Muscle layer of duodenum (tissue), 2 donors: ENCODE results near the gene IGDCC3.

Source experiments
- H3K27ac ChIP-seq: one replicate; pipeline ENCODE4 v1.7.0; 2013; ENCODE audit warnings: mild to moderate bottlenecking, low read length
- H3K27me3 ChIP-seq: one replicate; pipeline ENCODE4 v1.7.0; 2013; ENCODE audit warnings: low read depth, mild to moderate bottlenecking, control low read depth, low read length
- H3K36me3 ChIP-seq, 2 donors: one replicate each; pipeline ENCODE4 v1.7.0; 2013; ENCODE audit warnings: low read length in 2 of 2, control low read depth in 1 of 2, mild to moderate bottlenecking in 1 of 2; ENCODE audit not compliant: insufficient read depth in 2 of 2, control insufficient read depth in 1 of 2
- H3K4me1 ChIP-seq, 2 donors: one replicate each; pipeline ENCODE4 v1.7.0; 2013; ENCODE audit warnings: low read length in 2 of 2, mild to moderate bottlenecking in 2 of 2, control low read depth in 1 of 2, moderate library complexity in 1 of 2; ENCODE audit not compliant: insufficient read depth in 2 of 2, control insufficient read depth in 1 of 2
- H3K4me3 ChIP-seq, 2 donors: one replicate each; pipeline ENCODE4 v1.7.0; 2013; ENCODE audit warnings: low read length in 2 of 2, low read depth in 1 of 2, mild to moderate bottlenecking in 1 of 2
- H3K9me3 ChIP-seq, 2 donors: one replicate each; pipeline ENCODE4 v1.7.0; 2013; ENCODE audit warnings: low read length in 2 of 2, control low read depth in 1 of 2, mild to moderate bottlenecking in 1 of 2; ENCODE audit not compliant: control insufficient read depth in 1 of 2
- donor health status: healthy.

Gene IGDCC3

DNA sequence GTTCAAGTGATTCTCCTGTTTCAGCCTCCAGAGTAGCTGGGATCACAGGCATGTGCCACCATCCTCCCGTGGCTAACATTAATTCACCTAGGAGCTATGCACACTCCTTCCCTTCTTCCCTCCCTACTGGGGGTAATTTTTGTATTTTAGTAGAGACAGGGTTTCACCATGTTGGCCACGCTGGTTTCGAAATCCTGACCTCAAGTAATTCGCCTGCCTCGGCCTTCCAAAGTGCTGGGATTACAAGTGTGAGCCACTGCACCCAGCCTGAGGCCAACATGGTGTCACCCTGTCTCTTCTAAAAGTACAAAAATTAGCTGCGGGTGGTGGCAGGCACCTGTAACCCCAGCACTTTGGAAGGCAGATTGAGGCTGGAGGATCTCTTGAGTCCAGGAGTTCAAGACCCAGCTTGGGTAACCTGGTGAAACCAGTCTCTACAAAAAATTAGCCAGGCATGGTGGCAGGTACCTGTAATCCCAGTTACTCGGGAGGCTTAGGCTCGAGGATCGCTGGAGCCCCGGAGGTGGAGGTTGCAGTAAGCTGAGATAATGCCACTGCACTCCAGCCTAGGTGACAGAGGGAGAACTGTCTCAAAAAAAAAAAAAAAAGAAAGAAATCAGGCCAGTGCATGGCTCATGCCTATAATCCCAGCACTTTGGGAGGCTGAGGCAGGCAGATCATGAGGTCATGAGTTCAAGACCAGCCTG, 67.2 kb downstream of the IGDCC3 start:
- no peaks in the 10 kb centered on the region for H3K27me3 ChIP-seq
- H3K4me1 ChIP-seq: no peaks in the 10 kb centered on the region
- no peak overlapping the region for H3K27ac ChIP-seq
- no peak overlapping the region for H3K4me3 ChIP-seq
- H3K9me3 ChIP-seq: no peaks in the 10 kb centered on the region
- no peaks in the 10 kb centered on the region for H3K36me3 ChIP-seq

DNA sequence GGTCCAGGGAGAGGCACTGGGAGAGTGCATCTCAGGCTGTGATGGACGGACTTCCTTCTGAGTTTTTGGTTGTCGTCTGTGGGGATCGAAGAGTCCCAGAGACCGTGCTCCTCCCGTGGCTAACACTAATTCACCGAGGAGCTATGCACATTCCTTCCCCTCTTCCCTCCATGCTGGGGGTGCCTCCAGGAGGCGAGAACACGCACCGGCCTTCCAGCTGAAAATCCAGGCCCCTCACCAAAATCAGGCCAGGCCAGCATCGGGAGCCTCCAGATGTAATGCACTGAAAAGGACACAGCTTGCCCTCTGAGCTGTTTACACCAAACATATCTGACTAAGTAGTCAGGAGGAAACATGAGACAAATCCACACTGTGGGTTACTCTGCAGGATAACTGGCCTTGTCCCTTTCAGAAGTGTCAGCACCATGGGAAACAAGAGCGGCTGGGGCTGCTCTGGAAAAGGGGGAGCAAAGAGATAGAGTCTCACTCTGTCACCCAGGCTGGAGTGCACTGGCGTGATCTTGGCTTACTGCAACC, 67.9 kb downstream of the IGDCC3 start:
- Histone ChIP-seq H3K9me3 (no peaks in the 10 kb centered on the region), H3K27me3 (no peaks in the 10 kb centered on the region), H3K4me3 (no peak overlapping the region), H3K4me1 (peaks cover 0 to 3% of the 10 kb centered on the region in 2 donors), H3K27ac (no peak overlapping the region), H3K36me3 (no peaks in the 10 kb centered on the region)

DNA sequence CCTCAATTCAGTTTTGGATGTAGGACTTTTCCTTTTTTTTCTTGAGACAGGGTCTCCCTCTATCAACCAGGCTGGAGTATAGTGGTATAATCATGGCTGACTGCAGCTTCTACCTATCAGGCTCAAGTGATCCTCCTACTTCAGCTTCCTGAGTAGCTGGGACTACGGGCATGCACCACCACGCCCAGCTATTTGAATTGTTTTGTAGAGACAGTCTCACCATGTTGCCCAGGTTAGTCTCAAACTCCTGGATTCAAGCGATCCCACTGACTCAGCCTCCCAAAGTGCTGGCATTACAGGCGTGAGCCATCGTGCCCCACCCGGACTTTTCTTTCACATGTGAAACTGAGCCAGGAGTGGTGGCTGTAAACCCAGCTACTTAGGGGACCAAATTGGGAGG, 69.8 kb downstream of the IGDCC3 start:
- Histone ChIP-seq H3K36me3 (no peaks in the 10 kb centered on the region), H3K27me3 (no peaks in the 10 kb centered on the region), H3K4me1 (peaks cover 3 to 4% of the 10 kb centered on the region in 2 donors), H3K4me3 (no peak overlapping the region), H3K9me3 (no peaks in the 10 kb centered on the region), H3K27ac (no peak overlapping the region)

DNA sequence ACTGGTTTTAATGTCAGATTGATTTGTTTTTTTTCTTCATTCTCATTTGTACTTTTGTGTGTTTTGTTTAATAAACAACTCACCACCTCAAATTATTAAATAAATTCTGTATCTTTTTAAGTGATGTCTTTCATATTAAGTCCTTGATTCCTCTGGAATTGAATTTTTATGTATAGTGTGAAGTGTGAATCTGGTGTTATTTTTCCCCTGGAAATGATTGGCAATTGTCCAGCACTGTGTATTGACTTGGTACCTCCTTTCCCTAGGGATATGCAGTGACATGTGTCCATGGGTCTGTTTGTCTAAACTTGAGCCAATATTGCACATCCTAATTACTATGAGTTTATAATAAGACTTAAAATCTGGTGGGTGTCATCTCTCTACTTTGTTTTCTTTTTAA, 71.3 kb downstream of the IGDCC3 start:
- H3K9me3 ChIP-seq: no peaks in the 10 kb centered on the region
- peaks cover 3 to 4% of the 10 kb centered on the region in 2 donors for H3K4me1 ChIP-seq
- H3K36me3 ChIP-seq: no peaks in the 10 kb centered on the region
- H3K27me3 ChIP-seq: no peaks in the 10 kb centered on the region
- no peak overlapping the region for H3K4me3 ChIP-seq
- no peak overlapping the region for H3K27ac ChIP-seq

DNA sequence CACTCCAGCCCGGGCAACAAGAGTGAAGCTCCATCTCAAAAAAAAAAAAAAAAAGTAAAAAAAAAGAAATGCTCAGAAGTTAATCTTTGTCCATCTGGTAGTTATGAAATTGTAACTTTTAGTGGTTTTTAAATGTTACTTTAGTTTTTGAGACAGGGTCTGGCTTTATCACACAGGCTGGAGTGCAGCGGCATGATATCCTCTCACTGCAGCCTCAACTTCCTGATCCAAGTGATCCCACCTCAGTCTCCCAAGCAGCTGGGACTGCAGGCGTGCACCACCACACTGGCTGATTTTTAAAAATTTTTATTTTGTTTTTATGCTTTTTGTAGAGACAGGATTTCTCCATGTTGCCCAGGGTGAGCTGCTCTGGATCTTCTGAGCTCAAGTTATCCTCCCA, 72.0 kb downstream of the IGDCC3 start:
- peaks cover 3 to 4% of the 10 kb centered on the region in 2 donors for H3K4me1 ChIP-seq
- no peaks in the 10 kb centered on the region for H3K9me3 ChIP-seq
- H3K27ac ChIP-seq: no peak overlapping the region
- no peaks in the 10 kb centered on the region for H3K27me3 ChIP-seq
- H3K4me3 ChIP-seq: no peak overlapping the region
- no peaks in the 10 kb centered on the region for H3K36me3 ChIP-seq

DNA sequence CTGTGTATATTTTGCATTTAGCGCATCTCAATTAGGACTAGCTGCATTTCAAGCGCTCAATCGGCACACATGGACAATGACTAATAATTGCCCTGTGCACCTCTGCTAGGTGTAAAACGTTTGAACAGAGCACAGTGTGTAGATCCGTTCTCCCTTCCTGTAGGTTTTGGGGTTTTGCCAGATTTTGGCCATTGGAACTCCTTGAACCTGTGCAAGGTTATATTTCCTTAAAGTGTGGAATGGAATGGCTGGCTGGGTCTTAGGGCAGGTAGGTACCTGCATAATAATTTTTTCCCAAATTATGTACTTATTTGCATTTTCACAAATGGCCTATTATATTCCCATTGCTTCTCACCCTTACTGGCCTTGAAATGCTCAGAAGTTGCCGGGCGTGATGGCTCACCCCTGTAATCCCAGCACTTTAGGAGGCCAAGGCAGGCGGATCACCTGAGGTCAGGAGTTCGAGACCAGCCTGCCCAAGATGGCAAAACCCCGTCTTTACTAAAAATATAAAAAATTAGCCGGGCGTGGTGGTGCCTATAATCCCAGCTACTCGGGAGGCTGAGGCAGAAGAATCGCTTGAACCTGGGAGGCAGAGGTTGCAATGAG, 72.5 kb downstream of the IGDCC3 start:
- Histone ChIP-seq H3K27ac (peak overlapping the region; percentile 96), H3K27me3 (no peaks in the 10 kb centered on the region), H3K36me3 (no peaks in the 10 kb centered on the region), H3K4me1 (peaks cover 3 to 4% of the 10 kb centered on the region in 2 donors), H3K9me3 (no peaks in the 10 kb centered on the region), H3K4me3 (peak overlapping the region; percentile 5 to 70)

DNA sequence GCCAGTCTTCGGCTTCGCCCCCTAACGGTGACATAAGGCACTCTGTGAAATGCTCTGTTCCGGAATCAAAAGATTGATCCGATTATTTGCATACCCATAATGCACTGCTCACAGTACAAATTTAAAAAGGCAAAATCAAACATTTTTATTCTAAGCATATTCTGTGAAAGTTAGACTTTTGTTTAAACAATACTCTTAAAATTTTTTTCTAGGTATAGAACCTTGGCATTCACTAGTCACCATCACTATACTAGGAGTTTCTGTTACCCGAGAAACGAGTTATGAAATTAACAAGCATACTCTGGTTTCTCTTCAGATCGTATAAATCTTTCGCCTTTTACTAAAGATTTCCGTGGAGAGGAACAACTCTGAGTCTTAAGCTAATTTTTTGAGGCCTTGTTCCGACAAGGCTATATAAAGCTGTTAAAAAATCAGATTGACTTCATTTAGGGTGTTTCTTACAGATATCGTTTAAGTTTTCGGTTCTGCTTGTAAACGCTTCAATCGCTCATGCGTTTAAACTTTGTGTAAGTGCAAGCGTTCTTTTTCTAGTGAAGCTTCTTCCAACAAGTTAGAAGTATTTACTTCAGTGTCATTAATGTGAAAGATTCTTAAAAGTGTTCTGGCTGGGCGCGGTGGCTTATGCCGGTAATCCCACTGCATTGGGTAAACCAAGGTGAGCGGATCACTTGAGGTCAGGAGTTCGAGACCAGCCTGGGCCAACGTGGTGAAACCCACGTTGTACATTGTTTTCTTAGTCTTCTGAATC, 73.2 kb downstream of the IGDCC3 start, which contains the start of gene RNU5B-1:
TSS of gene RNU5B-1 (plus strand) at position 297 of the 769 bp plus-strand sequence.
- peaks cover 3 to 4% of the 10 kb centered on the region in 2 donors for H3K4me1 ChIP-seq
- H3K27me3 ChIP-seq: no peaks in the 10 kb centered on the region
- H3K9me3 ChIP-seq: no peaks in the 10 kb centered on the region
- H3K36me3 ChIP-seq: no peaks in the 10 kb centered on the region
- H3K27ac ChIP-seq: peak within 1 kb of the TSS; percentile 96
- peak within 1 kb of the TSS; percentile 70 to 90 for H3K4me3 ChIP-seq

DNA sequence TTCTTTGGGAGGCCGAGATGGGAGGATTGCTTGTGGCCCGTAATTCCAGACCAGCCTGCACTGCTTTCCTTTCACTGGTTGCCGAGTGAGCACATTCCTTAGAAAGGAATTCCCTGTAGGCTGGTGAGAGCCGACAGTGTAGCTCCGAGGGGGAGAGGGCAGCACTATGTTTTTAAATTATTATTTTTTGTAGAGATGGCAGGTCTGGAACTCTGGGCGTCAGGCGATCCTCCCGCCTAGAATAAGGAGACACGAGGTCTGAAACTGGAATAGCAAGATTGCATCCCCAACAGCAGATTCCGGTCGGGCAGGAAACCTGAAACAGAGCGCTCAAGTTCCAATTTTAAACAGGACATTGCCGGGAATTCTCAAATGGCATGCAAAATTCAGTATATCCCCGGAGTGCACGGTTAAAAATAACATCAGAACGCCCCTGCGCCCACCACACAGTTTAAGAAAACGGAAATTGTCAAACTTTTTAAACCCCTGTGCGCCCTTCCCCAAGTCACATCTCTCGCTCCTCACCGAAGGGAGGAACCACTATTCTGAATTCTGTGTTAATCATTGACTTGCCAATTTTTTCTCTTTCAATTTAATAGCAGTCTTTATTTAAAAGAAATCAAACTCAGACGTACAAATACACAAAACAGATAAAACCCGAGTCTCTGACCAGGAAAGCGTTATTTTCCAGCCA, 74.0 kb downstream of the IGDCC3 start:
- Histone ChIP-seq H3K36me3 (no peaks in the 10 kb centered on the region), H3K4me1 (peaks cover 3 to 4% of the 10 kb centered on the region in 2 donors), H3K4me3 (peak overlapping the region; percentile 70 to 90), H3K27ac (peak overlapping the region; percentile 96), H3K9me3 (no peaks in the 10 kb centered on the region), H3K27me3 (no peaks in the 10 kb centered on the region)

DNA sequence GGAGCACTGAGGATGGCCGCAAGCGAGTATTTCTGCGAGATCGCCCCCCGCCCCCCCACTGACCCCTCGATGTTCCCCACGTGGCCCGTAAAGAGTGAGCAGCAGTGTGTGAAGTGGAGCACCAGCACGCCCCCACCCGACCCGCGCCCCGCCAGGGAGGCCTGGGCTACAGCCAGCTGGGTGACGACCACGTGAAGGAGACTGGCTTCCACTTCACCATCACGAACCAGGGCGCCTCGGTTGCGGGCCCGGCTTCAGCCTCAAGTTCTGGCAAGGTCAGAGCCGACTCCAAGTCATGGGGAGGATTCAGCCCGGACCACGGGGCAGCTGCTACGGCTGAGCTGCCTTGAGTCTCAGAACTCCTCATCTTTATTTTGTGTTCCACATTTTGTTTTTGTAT, 75.7 kb downstream of the IGDCC3 start:
- no peak overlapping the region for H3K4me3 ChIP-seq
- no peaks in the 10 kb centered on the region for H3K27me3 ChIP-seq
- H3K27ac ChIP-seq: no peak overlapping the region
- H3K9me3 ChIP-seq: no peaks in the 10 kb centered on the region
- H3K36me3 ChIP-seq: no peaks in the 10 kb centered on the region
- peaks cover 4 to 8% of the 10 kb centered on the region in 2 donors for H3K4me1 ChIP-seq

DNA sequence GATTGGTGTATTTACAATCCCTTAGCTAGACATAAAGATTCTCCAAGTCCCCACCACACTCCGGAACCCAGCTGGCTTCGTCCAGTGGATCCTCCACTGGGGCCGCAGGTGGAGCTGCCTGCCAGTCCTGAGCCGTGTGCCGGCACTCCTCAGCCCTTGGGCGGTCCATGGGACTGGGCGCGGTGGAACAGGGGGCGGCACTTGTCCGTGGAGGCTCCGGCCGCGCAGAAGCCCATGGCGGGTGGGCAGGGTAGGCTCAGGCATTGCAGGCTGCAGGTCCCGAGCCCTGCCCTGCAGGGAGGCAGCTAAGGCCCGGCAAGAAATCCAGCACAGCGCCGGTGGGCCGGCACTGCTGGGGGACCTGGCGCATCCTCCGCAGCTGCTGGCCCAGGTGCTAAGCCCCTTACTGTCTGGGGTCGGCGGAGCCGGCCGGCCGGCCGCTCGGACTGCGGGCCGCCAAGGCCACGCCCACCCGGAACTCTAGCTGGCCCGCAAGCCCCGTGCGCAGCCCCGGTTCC, 76.8 kb downstream of the IGDCC3 start:
- no peaks in the 10 kb centered on the region for H3K9me3 ChIP-seq
- no peak overlapping the region for H3K4me3 ChIP-seq
- H3K4me1 ChIP-seq: peaks cover 4 to 8% of the 10 kb centered on the region in 2 donors
- no peak overlapping the region for H3K27ac ChIP-seq
- H3K36me3 ChIP-seq: no peaks in the 10 kb centered on the region
- no peaks in the 10 kb centered on the region for H3K27me3 ChIP-seq
